Omental fat pad (tissue), 4 donors: ENCODE data around the gene ADGRF4. TPM values are rescaled to one million over a fixed set of nuclear protein-coding genes. Genes with fewer than 3 reads are reported as not detected.

Source experiments
- ATAC-seq: fragments of 150-250 bp; one replicate; pipeline ENCODE4 v1.9.1; 2016; ENCODE audit warnings: mild to moderate bottlenecking, moderate library complexity; ENCODE audit not compliant: low FRiP score
- DNase-seq: peaks from one replicate; pipeline ENCODE4 v3.0.0-alpha.2; 2019; ENCODE audit warnings: low spot score
- total RNA-seq, 4 donors: library from RNA; depleted of rRNA; stranded (reverse); fragments of >200 nt; gene quantifications; one replicate each; pipeline ENCODE4 v1.1.0, GENCODE V29; 2016
- TF ChIP-seq, protein P1 (sequence below), 3 donors: fragments of 450-650 bp; IDR thresholded peaks; one replicate each; pipeline ENCODE4 v1.5.1; 2016 to 2017; ENCODE audit warnings: antibody characterized with exemption in 3 of 3, mild to moderate bottlenecking in 3 of 3, moderate library complexity in 2 of 3

The ADGRF4 gene
- total RNA-seq, 4 donors from 2014 or later: 0.19 to 0.48 TPM; not detected in 2

DNA sequence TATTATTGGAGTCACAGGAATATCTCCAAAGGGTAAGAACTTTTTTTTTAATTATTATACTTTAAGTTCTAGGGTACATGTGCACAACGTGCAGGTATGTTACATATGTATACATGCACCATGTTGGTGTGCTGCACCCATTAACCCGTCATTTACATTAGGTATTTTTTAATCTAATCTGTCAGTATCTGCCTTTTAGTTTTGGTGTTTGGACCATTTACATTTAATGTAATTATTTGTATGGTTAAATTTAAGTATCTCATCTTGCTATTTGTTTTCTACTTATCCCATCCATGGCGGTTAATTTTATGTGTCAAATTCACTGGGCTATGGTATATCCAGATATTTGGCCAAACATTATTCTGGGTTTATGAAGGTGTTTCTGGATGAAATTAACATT is 68.1 kb downstream of the ADGRF4 start:
- no peak for ATAC-seq
- TF ChIP-seq, protein P1, sequence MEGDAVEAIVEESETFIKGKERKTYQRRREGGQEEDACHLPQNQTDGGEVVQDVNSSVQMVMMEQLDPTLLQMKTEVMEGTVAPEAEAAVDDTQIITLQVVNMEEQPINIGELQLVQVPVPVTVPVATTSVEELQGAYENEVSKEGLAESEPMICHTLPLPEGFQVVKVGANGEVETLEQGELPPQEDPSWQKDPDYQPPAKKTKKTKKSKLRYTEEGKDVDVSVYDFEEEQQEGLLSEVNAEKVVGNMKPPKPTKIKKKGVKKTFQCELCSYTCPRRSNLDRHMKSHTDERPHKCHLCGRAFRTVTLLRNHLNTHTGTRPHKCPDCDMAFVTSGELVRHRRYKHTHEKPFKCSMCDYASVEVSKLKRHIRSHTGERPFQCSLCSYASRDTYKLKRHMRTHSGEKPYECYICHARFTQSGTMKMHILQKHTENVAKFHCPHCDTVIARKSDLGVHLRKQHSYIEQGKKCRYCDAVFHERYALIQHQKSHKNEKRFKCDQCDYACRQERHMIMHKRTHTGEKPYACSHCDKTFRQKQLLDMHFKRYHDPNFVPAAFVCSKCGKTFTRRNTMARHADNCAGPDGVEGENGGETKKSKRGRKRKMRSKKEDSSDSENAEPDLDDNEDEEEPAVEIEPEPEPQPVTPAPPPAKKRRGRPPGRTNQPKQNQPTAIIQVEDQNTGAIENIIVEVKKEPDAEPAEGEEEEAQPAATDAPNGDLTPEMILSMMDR (IDR thresholded peaks at IDR 0.05): no peak
- DNase-seq: no peak

DNA sequence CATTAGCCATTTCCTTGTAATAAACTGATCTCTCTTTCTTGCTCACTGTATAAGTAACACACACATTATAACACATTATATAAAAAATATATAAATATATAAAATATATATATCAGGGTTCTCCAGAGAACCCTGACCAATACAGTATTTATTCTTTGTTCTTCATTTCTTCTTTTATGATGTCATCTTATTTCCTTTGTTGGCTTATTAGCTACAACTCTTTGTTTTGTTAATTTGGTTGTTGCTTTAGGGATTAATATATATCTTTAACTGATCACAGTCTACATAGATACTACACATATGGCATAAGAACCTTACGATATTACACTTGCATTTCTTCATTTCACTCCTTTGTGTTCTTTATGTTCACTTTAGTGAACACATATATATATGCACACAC is 68.7 kb downstream of the ADGRF4 start:
- no peak for ATAC-seq
- no peak for DNase-seq
- TF ChIP-seq, protein P1 (IDR thresholded peaks at IDR 0.05): no peak

DNA sequence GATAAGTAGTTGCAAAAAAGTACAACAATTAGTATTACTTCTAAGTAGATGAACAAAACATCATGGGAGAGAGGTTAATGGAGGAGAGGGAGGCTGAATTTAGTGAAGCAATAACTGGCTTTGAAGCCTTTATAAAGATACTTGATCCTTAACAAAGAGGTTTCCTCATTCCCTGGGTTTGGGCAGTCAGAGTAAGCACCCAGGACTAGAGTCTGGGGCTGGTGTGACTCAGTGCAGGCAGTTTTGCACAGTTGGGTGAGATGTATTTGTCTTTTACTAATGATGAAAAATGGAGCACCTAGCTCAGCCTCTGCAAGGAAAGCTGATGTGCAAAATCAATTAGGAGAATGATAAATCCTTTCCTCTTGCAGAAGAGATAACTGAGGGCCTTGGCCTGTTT is 71.6 kb downstream of the ADGRF4 start:
- TF ChIP-seq, protein P1 (IDR thresholded peaks at IDR 0.05): no peak
- ATAC-seq: no peak

More for the DNA sequence above, 71.6 kb downstream of the ADGRF4 start:
- no peak for DNase-seq

Other genes starting within 250 kb of the ADGRF4 start
- 10 to 100 TPM; 21.1 to 27.3 (median 22.9) TPM for gene CD2AP, start 220.8 kb upstream of the ADGRF4 start, total RNA-seq
- gene OPN5, start 83.5 kb downstream of the ADGRF4 start, total RNA-seq: not detected